Measurements from ENCODE around the gene NOP53.

DNA sequence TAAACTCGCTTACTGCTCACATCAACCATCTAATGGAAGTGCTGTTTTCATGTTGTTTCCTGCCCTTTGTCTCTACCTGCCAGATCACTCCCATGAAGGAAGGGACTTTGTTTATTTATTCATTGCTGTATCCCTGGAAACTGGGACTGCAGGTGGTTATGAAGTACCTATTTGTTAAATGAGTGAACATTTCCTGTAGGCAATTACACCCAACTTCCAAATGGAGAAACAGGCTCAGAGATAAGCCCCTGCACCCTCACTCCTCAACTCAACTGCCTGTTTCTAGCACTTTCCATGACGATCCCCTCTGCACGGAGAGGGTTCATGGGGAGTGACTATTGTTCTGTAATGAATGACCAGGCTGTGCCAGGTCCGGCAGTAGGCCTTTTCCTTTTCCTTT, 31.2 kb downstream of the NOP53 start:
- TF ChIP-seq, protein P1, sequence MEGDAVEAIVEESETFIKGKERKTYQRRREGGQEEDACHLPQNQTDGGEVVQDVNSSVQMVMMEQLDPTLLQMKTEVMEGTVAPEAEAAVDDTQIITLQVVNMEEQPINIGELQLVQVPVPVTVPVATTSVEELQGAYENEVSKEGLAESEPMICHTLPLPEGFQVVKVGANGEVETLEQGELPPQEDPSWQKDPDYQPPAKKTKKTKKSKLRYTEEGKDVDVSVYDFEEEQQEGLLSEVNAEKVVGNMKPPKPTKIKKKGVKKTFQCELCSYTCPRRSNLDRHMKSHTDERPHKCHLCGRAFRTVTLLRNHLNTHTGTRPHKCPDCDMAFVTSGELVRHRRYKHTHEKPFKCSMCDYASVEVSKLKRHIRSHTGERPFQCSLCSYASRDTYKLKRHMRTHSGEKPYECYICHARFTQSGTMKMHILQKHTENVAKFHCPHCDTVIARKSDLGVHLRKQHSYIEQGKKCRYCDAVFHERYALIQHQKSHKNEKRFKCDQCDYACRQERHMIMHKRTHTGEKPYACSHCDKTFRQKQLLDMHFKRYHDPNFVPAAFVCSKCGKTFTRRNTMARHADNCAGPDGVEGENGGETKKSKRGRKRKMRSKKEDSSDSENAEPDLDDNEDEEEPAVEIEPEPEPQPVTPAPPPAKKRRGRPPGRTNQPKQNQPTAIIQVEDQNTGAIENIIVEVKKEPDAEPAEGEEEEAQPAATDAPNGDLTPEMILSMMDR (IDR thresholded peaks at IDR 0.05; ENCODE audit: low read length), result no peak
- no peak for TF ChIP-seq EZH2 (optimal IDR thresholded peaks at IDR 0.05; ENCODE audit: low read depth, low read length)
